Upper lobe of left lung (tissue), 6 donors: ENCODE results near the gene SDK1. TPM values are rescaled to one million over a fixed set of nuclear protein-coding genes. Genes with fewer than 3 reads are reported as not detected.
A peak's percentile ranks its signal among the peaks of the same experiment; 100 is the strongest.

Source experiments
- ATAC-seq, 2 donors: fragments of 200-7000 bp; cut with Tn5 transposase; one replicate each; pipeline ENCODE4 v1.9.1; 2022; ENCODE audit warnings: mild to moderate bottlenecking in 2 of 2, moderate library complexity in 2 of 2; ENCODE audit not compliant: low FRiP score in 2 of 2
- DNase-seq, 2 donors: peaks; one replicate each; pipeline ENCODE4 v3.0.0-alpha.2; 2019 to 2020
- H3K27ac ChIP-seq, 4 donors: fragments of 200-600 bp; sonication (generic); one replicate each; pipeline ENCODE4 v1.5.1; 2016 to 2019
- H3K27me3 ChIP-seq, 4 donors: fragments of 200-600 bp; sonication (generic); one replicate each; pipeline ENCODE4 v1.5.1; 2017 to 2019
- H3K36me3 ChIP-seq, 4 donors: fragments of 200-600 bp; sonication (generic); one replicate each; pipeline ENCODE4 v1.5.1; 2016 to 2019
- H3K4me1 ChIP-seq, 4 donors: fragments of 200-600 bp; sonication (generic); one replicate each; pipeline ENCODE4 v1.5.1; 2018 to 2019
- H3K4me3 ChIP-seq, 4 donors: fragments of 200-600 bp; sonication (generic); one replicate each; pipeline ENCODE4 v1.5.1; 2017 to 2019; ENCODE audit warnings: mild to moderate bottlenecking in 2 of 4, moderate library complexity in 1 of 4
- H3K9me3 ChIP-seq, 4 donors: fragments of 200-600 bp; sonication (generic); one replicate each; pipeline ENCODE4 v1.5.1; 2018 to 2019
- EP300 ChIP-seq, 4 donors: sonication (generic); formaldehyde crosslinking; IDR thresholded peaks; one replicate each; pipeline ENCODE4 v1.5.1; 2017; ENCODE audit warnings: antibody characterized with exemption in 4 of 4, control low read depth in 2 of 4
- POLR2A ChIP-seq, 4 donors: fragments of 450-650 bp; IDR thresholded peaks; one replicate each; pipeline ENCODE4 v1.5.1; 2016 to 2017; ENCODE audit warnings: antibody characterized with exemption in 4 of 4, mild to moderate bottlenecking in 2 of 4
- POLR2AphosphoS5 ChIP-seq, 2 donors: sonication (generic); formaldehyde crosslinking; IDR thresholded peaks; one replicate each; pipeline ENCODE4 v1.5.1; 2017; ENCODE audit warnings: antibody characterized with exemption in 2 of 2
- WGBS, 2 donors: methylation state at CpG; one replicate each; pipeline ENCODE4 v1.1.5; 2017 to 2018; 5-methylcytosine and 5-hydroxymethylcytosine counted together
- total RNA-seq, 6 donors: library from RNA; depleted of rRNA in 4 of 6; stranded (reverse); fragments of >200 nt in 4 of 6; gene quantifications; one replicate each; pipeline versions ENCODE4 v1.1.0 to v1.2.1, GENCODE V29; 2016 to 2021
- TF ChIP-seq, protein P1 (sequence below), 6 experiments: fragments of 450-650 bp in 4 of 6; fragments of 200-600 bp in 2 of 6; sonication (generic) in 2 of 6; IDR thresholded peaks; one replicate each; pipeline ENCODE4 v1.5.1; 2016 to 2019; ENCODE audit warnings: antibody characterized with exemption in 6 of 6
- donor health status: DM: no; HTN: no; CAD: no; lungs with moderate emphysema.
- donor health status: DM: no; HTN: yes; CAD: no; lungs with severe emphysema.

Gene SDK1
- total RNA-seq, 6 donors from 2014 or later: 9.3 to 90.1 (median 11.8) TPM

DNA sequence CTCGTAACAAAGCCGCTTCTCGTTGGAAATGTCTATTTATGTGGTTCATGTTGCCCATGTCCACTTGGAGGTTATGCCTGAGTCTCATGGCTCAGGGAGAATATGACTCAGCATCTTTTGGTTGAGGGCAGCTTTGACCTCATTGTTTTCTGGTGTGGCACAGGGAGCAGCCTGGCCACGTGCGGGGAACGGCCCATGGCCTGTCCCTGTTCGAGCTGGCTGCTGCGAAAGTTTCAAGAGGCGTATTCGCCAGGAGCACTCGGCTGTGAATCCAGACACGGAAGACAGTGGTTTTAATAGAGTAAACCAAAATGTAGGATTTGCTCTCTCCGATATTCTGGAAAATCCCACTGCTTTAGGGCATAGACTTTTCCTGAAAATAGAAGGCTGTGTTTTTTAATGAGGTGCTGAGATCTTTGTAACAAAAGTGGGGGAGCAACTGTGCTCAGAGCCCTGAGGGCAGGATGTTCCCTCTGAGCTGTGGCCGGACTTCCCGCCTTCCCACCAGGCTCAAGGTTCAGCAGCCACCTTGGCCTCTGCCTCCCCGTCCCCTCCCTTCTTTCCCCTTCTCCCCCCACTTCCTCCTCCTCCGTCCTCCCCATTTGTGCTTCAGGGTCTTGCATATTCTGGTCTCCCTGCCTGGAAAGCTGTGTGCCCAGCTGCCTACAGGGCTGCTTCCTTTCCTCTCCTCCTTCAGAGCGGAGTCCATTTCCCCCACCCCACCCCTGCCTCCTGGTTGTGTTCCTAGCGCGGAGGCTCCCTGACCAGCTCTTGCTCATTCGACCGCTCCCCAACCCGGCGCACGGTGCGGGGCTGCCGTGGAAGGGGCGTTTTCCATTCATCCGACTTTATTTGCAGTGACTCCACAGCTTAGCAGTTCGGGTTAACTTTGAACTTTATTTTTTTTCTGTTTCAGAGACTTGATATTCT is 642.0 kb downstream of the SDK1 start:
- no peak for DNase-seq
- H3K27me3 ChIP-seq: no peaks in the 10 kb centered on the region
- peak in 1 of 2 donors; percentile 48 for ATAC-seq
- H3K9me3 ChIP-seq: peaks cover 0 to 6% (median 2%) of the 10 kb centered on the region in 4 donors
- no peaks in the 10 kb centered on the region for H3K36me3 ChIP-seq
- WGBS, 2 donors: 74% methylated on average over 24 to 29 of the region's 30 CpGs
- peak overlapping the region; percentile 45 to 72 (median 58) for H3K27ac ChIP-seq
- TF ChIP-seq POLR2AphosphoS5 (IDR thresholded peaks at IDR 0.05): no peak
- TF ChIP-seq, protein P1, sequence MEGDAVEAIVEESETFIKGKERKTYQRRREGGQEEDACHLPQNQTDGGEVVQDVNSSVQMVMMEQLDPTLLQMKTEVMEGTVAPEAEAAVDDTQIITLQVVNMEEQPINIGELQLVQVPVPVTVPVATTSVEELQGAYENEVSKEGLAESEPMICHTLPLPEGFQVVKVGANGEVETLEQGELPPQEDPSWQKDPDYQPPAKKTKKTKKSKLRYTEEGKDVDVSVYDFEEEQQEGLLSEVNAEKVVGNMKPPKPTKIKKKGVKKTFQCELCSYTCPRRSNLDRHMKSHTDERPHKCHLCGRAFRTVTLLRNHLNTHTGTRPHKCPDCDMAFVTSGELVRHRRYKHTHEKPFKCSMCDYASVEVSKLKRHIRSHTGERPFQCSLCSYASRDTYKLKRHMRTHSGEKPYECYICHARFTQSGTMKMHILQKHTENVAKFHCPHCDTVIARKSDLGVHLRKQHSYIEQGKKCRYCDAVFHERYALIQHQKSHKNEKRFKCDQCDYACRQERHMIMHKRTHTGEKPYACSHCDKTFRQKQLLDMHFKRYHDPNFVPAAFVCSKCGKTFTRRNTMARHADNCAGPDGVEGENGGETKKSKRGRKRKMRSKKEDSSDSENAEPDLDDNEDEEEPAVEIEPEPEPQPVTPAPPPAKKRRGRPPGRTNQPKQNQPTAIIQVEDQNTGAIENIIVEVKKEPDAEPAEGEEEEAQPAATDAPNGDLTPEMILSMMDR (IDR thresholded peaks at IDR 0.05): no peak
- no peak for TF ChIP-seq POLR2A (IDR thresholded peaks at IDR 0.05)
- TF ChIP-seq EP300 (IDR thresholded peaks at IDR 0.05): no peak
- peaks cover 0 to 5% (median 0%) of the 10 kb centered on the region in 4 donors for H3K4me1 ChIP-seq
- H3K4me3 ChIP-seq: no peak overlapping the region

DNA sequence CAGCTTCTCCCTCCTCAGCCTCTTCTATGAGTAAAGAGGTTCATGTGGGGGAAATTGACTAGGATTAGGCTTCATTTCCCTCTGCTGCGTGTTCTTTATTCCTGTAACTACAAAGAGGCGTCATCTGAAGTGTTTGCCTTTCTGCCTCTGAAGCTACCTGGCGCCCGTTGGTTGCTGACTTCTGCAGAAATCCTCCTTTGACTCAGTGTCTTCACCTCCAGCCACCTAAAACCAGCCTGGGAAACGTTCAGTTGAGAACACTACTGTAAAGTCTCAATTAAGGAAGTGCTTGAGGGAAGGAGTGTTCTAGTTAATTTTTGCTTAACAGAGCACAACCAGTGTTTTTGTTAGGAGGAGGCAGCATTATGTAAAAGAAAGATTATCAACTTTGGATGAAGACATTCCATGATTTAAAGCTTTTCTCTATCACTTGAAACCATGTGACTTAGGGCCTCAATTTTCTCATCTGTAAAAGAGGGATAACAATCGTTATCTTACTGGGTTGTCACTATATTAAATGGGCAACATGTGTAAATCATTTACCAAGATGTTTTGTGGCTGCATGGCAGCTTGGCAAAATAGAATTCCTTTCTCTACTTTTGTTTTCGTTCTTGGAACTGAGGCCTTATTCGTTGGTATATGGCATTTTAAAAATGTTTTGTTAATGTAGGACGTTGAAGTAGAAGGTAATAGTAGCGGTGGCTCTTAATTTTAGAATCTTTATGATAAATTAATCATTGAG is 642.9 kb downstream of the SDK1 start:
- DNase-seq: no peak
- peak overlapping the region in 3 of 4 donors; percentile 53 to 72 (median 63) for H3K27ac ChIP-seq
- WGBS, 2 donors: 54 to 68% methylated on average over 10 of the region's 10 CpGs
- TF ChIP-seq, protein P1 (IDR thresholded peaks at IDR 0.05): no peak
- no peak for ATAC-seq
- H3K36me3 ChIP-seq: no peaks in the 10 kb centered on the region
- peaks cover 0 to 5% (median 0%) of the 10 kb centered on the region in 4 donors for H3K4me1 ChIP-seq
- H3K9me3 ChIP-seq: peaks cover 0 to 6% (median 2%) of the 10 kb centered on the region in 4 donors
- no peak overlapping the region for H3K4me3 ChIP-seq
- H3K27me3 ChIP-seq: no peaks in the 10 kb centered on the region

DNA sequence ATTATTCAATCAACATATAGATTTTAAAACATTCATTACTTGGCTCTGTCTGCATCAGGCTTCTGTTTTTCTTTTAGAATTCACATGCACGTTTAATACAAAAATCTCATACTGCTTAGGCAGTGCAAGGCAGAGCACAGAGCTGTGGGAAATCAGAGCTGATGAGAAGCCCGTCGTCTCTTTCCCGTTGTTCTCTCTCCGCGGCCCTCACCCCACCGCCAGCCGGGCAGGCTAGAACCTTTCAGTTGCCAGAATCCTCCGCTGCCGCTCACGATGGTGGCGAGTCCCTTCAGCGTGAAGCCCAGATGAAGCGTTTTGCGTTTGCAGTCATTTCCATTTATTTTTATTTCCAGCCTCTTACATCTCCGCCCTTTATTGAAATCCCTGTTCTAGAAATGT is 648.2 kb downstream of the SDK1 start:
- H3K27ac ChIP-seq: peak overlapping the region in 3 of 4 donors; percentile 12 to 71 (median 30)
- no peak overlapping the region for H3K4me3 ChIP-seq
- no peak for ATAC-seq
- WGBS, 2 donors: 58 to 71% methylated on average over 16 of the region's 16 CpGs
- H3K36me3 ChIP-seq: no peaks in the 10 kb centered on the region
- H3K27me3 ChIP-seq: no peaks in the 10 kb centered on the region
- no peaks in the 10 kb centered on the region for H3K4me1 ChIP-seq
- peaks cover 0 to 6% (median 2%) of the 10 kb centered on the region in 4 donors for H3K9me3 ChIP-seq
- TF ChIP-seq, protein P1 (IDR thresholded peaks at IDR 0.05): no peak
- TF ChIP-seq EP300 (IDR thresholded peaks at IDR 0.05): no peak
- TF ChIP-seq POLR2AphosphoS5 (IDR thresholded peaks at IDR 0.05): no peak
- TF ChIP-seq POLR2A (IDR thresholded peaks at IDR 0.05): no peak
- DNase-seq: no peak

DNA sequence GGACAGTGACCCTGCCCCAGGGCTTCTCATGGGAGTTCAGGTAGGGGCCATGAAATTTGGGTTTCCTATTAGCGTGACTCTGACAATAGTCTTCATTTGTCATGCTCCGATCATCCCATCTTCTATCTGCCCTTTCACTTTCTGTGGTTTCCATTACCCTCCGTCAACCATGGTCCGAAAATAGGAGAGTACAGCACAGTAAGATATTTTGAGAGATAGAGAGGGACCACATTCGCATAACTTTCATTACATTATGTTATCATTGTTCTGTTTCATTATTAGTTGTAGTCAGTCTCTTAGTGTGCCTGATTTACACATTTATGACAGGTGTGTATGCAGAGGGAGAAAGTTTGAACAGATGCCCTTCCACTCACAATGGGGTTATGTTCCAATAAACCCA is 649.2 kb downstream of the SDK1 start:
- 91 to 97% methylated on average over 5 of the region's 5 CpGs for WGBS, 2 donors

More for the DNA sequence above, 649.2 kb downstream of the SDK1 start:
- peaks cover 0 to 4% (median 1%) of the 10 kb centered on the region in 4 donors for H3K9me3 ChIP-seq
- H3K27ac ChIP-seq: peak overlapping the region in 2 of 4 donors; percentile 12 to 71
- H3K27me3 ChIP-seq: no peaks in the 10 kb centered on the region
- no peaks in the 10 kb centered on the region for H3K36me3 ChIP-seq
- ATAC-seq: no peak
- no peak overlapping the region for H3K4me3 ChIP-seq
- no peak for DNase-seq
- no peaks in the 10 kb centered on the region for H3K4me1 ChIP-seq
- TF ChIP-seq EP300 (IDR thresholded peaks at IDR 0.05): no peak
- TF ChIP-seq, protein P1 (IDR thresholded peaks at IDR 0.05): no peak
- no peak for TF ChIP-seq POLR2AphosphoS5 (IDR thresholded peaks at IDR 0.05)
- no peak for TF ChIP-seq POLR2A (IDR thresholded peaks at IDR 0.05)
